HepG2 (cell line): ENCODE data around the gene CHI3L1.

Source experiments
- EZH2 ChIP-seq: conservative IDR thresholded peaks from 2 replicates; pipeline ENCODE4 v1.6.1; 2012; ENCODE audit warnings: mild to moderate bottlenecking, low read depth, low read length, moderate library complexity
- FOXJ3 ChIP-seq: sonication (generic); formaldehyde crosslinking; IDR thresholded peaks from 2 replicates; pipeline ENCODE4 v1.4.0; 2020; ENCODE audit warnings: missing genetic modification reagents, mild to moderate bottlenecking, borderline replicate concordance
- GABPB1 ChIP-seq: IDR thresholded peaks from 2 replicates; pipeline ENCODE4 v1.6.1; 2016; ENCODE audit warnings: mild to moderate bottlenecking, missing genetic modification reagents, moderate library complexity, missing compliant biosample characterization
- KDM5B ChIP-seq: sonication (generic); formaldehyde crosslinking; IDR thresholded peaks from 2 replicates; pipeline ENCODE4 v1.4.0; 2020; ENCODE audit warnings: missing genetic modification reagents, mild to moderate bottlenecking, borderline replicate concordance
- MEIS2 ChIP-seq: sonication (generic); formaldehyde crosslinking; IDR thresholded peaks from 2 replicates; pipeline ENCODE4 v1.9.0; 2021; ENCODE audit warnings: mild to moderate bottlenecking, missing genetic modification reagents
- MXI1 ChIP-seq: IDR thresholded peaks from 3 replicates; pipeline ENCODE4 v1.6.1; 2012; ENCODE audit warnings: low read depth, low read length, inconsistent platforms, borderline replicate concordance
- NBN ChIP-seq: fragments of 450-650 bp; conservative IDR thresholded peaks from 2 replicates; pipeline ENCODE4 v1.6.1; 2017
- TP53 ChIP-seq: sonication (generic); formaldehyde crosslinking; conservative IDR thresholded peaks from 2 replicates; pipeline ENCODE4 v1.4.0; 2020; ENCODE audit warnings: missing genetic modification reagents
- ZBTB26 ChIP-seq: IDR thresholded peaks from 2 replicates; pipeline ENCODE4 v1.6.1; 2016; ENCODE audit warnings: missing compliant biosample characterization, missing genetic modification reagents, borderline replicate concordance
- ZBTB38 ChIP-seq: sonication (generic); formaldehyde crosslinking; IDR thresholded peaks from 2 replicates; pipeline ENCODE4 v1.5.1; 2020; ENCODE audit warnings: mild to moderate bottlenecking, missing genetic modification reagents
- ZFP37 ChIP-seq: sonication (generic); formaldehyde crosslinking; IDR thresholded peaks from 2 replicates; pipeline ENCODE4 v1.4.0; 2020; ENCODE audit warnings: missing genetic modification reagents, borderline replicate concordance
- TF ChIP-seq, protein P1 (sequence below): sonication (generic); formaldehyde crosslinking; IDR thresholded peaks from 2 replicates; pipeline ENCODE4 v1.5.0; 2020; ENCODE audit warnings: mild to moderate bottlenecking, missing genetic modification reagents, moderate library complexity

- no peak for TF ChIP-seq GABPB1
- TF ChIP-seq ZBTB38: no peak
- no peak for TF ChIP-seq ZBTB26 (CRISPR knock-in tag)
- TF ChIP-seq FOXJ3: no peak
- TF ChIP-seq MEIS2 (CRISPR knock-in tag): no peak
- TF ChIP-seq EZH2: no peak
- TF ChIP-seq, protein P1, sequence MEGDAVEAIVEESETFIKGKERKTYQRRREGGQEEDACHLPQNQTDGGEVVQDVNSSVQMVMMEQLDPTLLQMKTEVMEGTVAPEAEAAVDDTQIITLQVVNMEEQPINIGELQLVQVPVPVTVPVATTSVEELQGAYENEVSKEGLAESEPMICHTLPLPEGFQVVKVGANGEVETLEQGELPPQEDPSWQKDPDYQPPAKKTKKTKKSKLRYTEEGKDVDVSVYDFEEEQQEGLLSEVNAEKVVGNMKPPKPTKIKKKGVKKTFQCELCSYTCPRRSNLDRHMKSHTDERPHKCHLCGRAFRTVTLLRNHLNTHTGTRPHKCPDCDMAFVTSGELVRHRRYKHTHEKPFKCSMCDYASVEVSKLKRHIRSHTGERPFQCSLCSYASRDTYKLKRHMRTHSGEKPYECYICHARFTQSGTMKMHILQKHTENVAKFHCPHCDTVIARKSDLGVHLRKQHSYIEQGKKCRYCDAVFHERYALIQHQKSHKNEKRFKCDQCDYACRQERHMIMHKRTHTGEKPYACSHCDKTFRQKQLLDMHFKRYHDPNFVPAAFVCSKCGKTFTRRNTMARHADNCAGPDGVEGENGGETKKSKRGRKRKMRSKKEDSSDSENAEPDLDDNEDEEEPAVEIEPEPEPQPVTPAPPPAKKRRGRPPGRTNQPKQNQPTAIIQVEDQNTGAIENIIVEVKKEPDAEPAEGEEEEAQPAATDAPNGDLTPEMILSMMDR (CRISPR knock-in tag): no peak
- no peak for TF ChIP-seq KDM5B
- no peak for TF ChIP-seq MXI1
- no peak for TF ChIP-seq NBN
- TF ChIP-seq ZFP37 (CRISPR knock-in tag): no peak
- no peak for TF ChIP-seq TP53 (CRISPR knock-in tag)
Measured at GRCh38 chr1:203167026-203167912, 19.2 kb downstream of the CHI3L1 start.
